SK-N-SH treated with all-trans-retinoic acid at 6 μM for 48 hours (cell line): Measurements from ENCODE around the gene IFT22.

Experiments
- ATAC-seq: fragments of 200-7000 bp; cut with Tn5 transposase; 3 replicates; pipeline ENCODE4 v1.9.1; 2020; ENCODE audit warnings: mild to moderate bottlenecking, moderate library complexity
- ARNTL ChIP-seq: fragments of 450-650 bp; formaldehyde crosslinking; IDR thresholded peaks from 2 replicates; pipeline ENCODE4 v1.5.0; 2020; ENCODE audit warnings: low read depth, mild to moderate bottlenecking, moderate library complexity, borderline replicate concordance
- BACH2 ChIP-seq: fragments of 250-450 bp; sonication (Bioruptor Pico); IDR thresholded peaks from 2 replicates; pipeline ENCODE4 v1.9.0; 2021; ENCODE audit warnings: mild to moderate bottlenecking, borderline replicate concordance
- CREB5 ChIP-seq: fragments of 250-450 bp; sonication (Bioruptor Pico); IDR thresholded peaks from 2 replicates; pipeline ENCODE4 v1.5.1; 2020; ENCODE audit warnings: low read depth, mild to moderate bottlenecking, moderate library complexity
- CSRNP3 ChIP-seq: fragments of 250-450 bp; sonication (Bioruptor Pico); IDR thresholded peaks from 2 replicates; pipeline ENCODE4 v1.5.1; 2021; ENCODE audit warnings: mild to moderate bottlenecking, moderate library complexity
- PATZ1 ChIP-seq: fragments of 250-450 bp; sonication (Bioruptor Pico); IDR thresholded peaks from 2 replicates; pipeline ENCODE4 v1.8.0; 2020; ENCODE audit warnings: mild to moderate bottlenecking, moderate library complexity, borderline replicate concordance
- POU6F1 ChIP-seq: fragments of 250-450 bp; sonication (Bioruptor Pico); IDR thresholded peaks from 2 replicates; pipeline ENCODE4 v1.8.0; 2021; ENCODE audit warnings: low read depth, mild to moderate bottlenecking, moderate library complexity, borderline replicate concordance
- PPARA ChIP-seq: fragments of 250-450 bp; sonication (Bioruptor Pico); IDR thresholded peaks from 2 replicates; pipeline ENCODE4 v1.5.0; 2020; ENCODE audit warnings: mild to moderate bottlenecking, borderline replicate concordance
- RARB ChIP-seq: fragments of 250-450 bp; sonication (Bioruptor Pico); IDR thresholded peaks from 2 replicates; pipeline ENCODE4 v1.8.0; 2021; ENCODE audit warnings: mild to moderate bottlenecking, moderate library complexity
- SNAI2 ChIP-seq: fragments of 250-450 bp; sonication (Bioruptor Pico); IDR thresholded peaks from 2 replicates; pipeline ENCODE4 v1.5.0; 2020; ENCODE audit warnings: mild to moderate bottlenecking, moderate library complexity
- TCF4 ChIP-seq: fragments of 250-450 bp; sonication (Bioruptor Pico); IDR thresholded peaks from 2 replicates; pipeline ENCODE4 v1.8.0; 2021; ENCODE audit warnings: mild to moderate bottlenecking, moderate library complexity, borderline replicate concordance
- TOX ChIP-seq: fragments of 250-450 bp; sonication (Bioruptor Pico); IDR thresholded peaks from 2 replicates; pipeline ENCODE4 v1.8.0; 2021; ENCODE audit warnings: mild to moderate bottlenecking, moderate library complexity, borderline replicate concordance
- TSHZ2 ChIP-seq: fragments of 250-450 bp; sonication (Bioruptor Pico); IDR thresholded peaks from 2 replicates; pipeline ENCODE4 v1.5.0; 2020; ENCODE audit warnings: mild to moderate bottlenecking, moderate library complexity
- ZC3H10 ChIP-seq: fragments of 250-450 bp; sonication (Bioruptor Pico); IDR thresholded peaks from 2 replicates; pipeline ENCODE4 v1.5.1; 2021; ENCODE audit warnings: mild to moderate bottlenecking, moderate library complexity
- ZFP3 ChIP-seq: fragments of 250-450 bp; sonication (Bioruptor Pico); IDR thresholded peaks from 2 replicates; pipeline ENCODE4 v1.5.0; 2020; ENCODE audit warnings: mild to moderate bottlenecking, moderate library complexity
- ZFP30 ChIP-seq: fragments of 450-650 bp; formaldehyde crosslinking; IDR thresholded peaks from 2 replicates; pipeline ENCODE4 v1.5.0; 2022; ENCODE audit warnings: mild to moderate bottlenecking, moderate library complexity
- ZNF70 ChIP-seq: fragments of 450-650 bp; formaldehyde crosslinking; IDR thresholded peaks from 2 replicates; pipeline ENCODE4 v1.5.0; 2020; ENCODE audit warnings: mild to moderate bottlenecking, moderate library complexity
- ZNF8 ChIP-seq: fragments of 450-650 bp; formaldehyde crosslinking; IDR thresholded peaks from 2 replicates; pipeline ENCODE4 v1.5.0; 2020; ENCODE audit warnings: mild to moderate bottlenecking, moderate library complexity

IFT22 gene

GRCh38 chr7:101368422-101369165 is 47.0 kb upstream of the IFT22 start:
- no peak for TF ChIP-seq ARNTL
- no peak for TF ChIP-seq TOX
- no peak for TF ChIP-seq PPARA (CRISPR knock-in tag)
- TF ChIP-seq POU6F1 (CRISPR knock-in tag), result no peak
- TF ChIP-seq ZC3H10 (CRISPR knock-in tag), result no peak
- TF ChIP-seq ZNF70 (CRISPR knock-in tag), result no peak
- no peak for TF ChIP-seq ZFP3 (CRISPR knock-in tag)
- TF ChIP-seq PATZ1 (CRISPR knock-in tag), result no peak
- no peak for ATAC-seq

GRCh38 chr7:101367676-101368075 is 46.1 kb upstream of the IFT22 start:
- ATAC-seq, result no peak
- TF ChIP-seq TOX (no peak), TCF4 (CRISPR knock-in tag) (no peak), ZFP30 (CRISPR knock-in tag) (no peak), ZNF8 (CRISPR knock-in tag) (no peak), ZFP3 (CRISPR knock-in tag) (no peak), ZNF70 (CRISPR knock-in tag) (no peak), ZC3H10 (CRISPR knock-in tag) (no peak)

- no peak for TF ChIP-seq CREB5 (CRISPR knock-in tag)
- TF ChIP-seq SNAI2 (CRISPR knock-in tag), result no peak
- no peak for TF ChIP-seq TCF4 (CRISPR knock-in tag)
- TF ChIP-seq ZFP30 (CRISPR knock-in tag), result no peak
- TF ChIP-seq ZC3H10 (CRISPR knock-in tag), result no peak
- TF ChIP-seq CSRNP3 (CRISPR knock-in tag), result no peak
- TF ChIP-seq ZNF8 (CRISPR knock-in tag), result no peak
- TF ChIP-seq ZFP3 (CRISPR knock-in tag), result no peak
- no peak for TF ChIP-seq RARB
Observed at GRCh38 chr7:101365956-101366355, 44.3 kb upstream of the IFT22 start.

GRCh38 chr7:101363734-101364374 is 42.2 kb upstream of the IFT22 start:
- TF ChIP-seq ZNF70 (CRISPR knock-in tag), result 0 out of 2 replicates have a peak, but pooled peaks have one; percentile 18
- TF ChIP-seq BACH2, result no peak
- TF ChIP-seq TSHZ2 (CRISPR knock-in tag), result no peak
- no peak for TF ChIP-seq CREB5 (CRISPR knock-in tag)
- ATAC-seq, result peak; percentile 98

More at GRCh38 chr7:101365956-101366355, 44.3 kb upstream of the IFT22 start:
- ATAC-seq, result no peak
